Cardiac fibroblast (primary cell): Measurements from ENCODE around the gene MAOB.
A peak's percentile ranks its signal among the peaks of the same experiment; 100 is the strongest.

Experiments
- DNase-seq, 2 donors: peaks; one replicate each; pipeline versions ENCODE4 v3.0.0 to v3.0.0-alpha.2; 2010; ENCODE audit warnings: low read depth in 2 of 2
- H3K4me3 ChIP-seq, 2 donors: replicated peaks in 1 of 2; 1 replicate in 1 of 2; 2 replicates in 1 of 2; pipeline ENCODE4 v1.5.1; 2011; ENCODE audit warnings: low read depth in 2 of 2, low read length in 2 of 2, mild to moderate bottlenecking in 2 of 2, moderate library complexity in 1 of 2
- TF ChIP-seq, protein P1 (sequence below): IDR thresholded peaks from one replicate; pipeline ENCODE4 v1.5.1; 2011; ENCODE audit warnings: low read depth, mild to moderate bottlenecking, low read length, inconsistent platforms

MAOB gene

DNA sequence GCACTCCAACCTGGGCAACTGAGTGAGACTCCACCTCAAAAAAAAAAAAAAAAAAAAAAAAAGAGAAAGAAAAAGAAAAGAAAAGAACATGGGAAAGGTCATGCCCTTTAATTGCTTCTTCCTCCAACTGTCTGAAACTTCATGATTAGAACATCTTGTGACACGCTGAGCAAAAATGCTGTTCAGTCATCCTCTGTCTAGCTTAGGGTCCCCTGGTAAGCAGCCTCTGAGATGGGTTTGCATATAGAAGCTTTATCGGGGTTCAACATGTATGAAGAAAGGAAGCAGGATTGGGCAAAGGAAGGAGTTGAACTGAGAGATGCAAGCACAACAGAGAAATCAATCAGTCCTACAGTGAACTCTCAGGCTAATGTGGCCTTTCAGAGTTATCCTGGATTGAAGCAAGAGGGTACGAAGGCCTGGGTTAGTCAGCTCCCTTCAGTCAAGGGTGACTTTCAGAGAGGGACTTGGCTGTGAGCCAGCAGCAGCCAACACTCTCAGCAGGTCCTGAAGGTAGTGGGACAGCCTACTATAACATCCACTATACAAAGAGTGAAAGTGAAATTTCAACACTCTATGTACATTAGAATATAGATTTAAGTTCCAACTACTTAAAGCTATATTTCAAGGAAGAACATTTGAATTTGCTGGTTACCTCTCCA, 11.4 kb downstream of the MAOB start:
- H3K4me3 ChIP-seq: no peak overlapping the region
- TF ChIP-seq, protein P1, sequence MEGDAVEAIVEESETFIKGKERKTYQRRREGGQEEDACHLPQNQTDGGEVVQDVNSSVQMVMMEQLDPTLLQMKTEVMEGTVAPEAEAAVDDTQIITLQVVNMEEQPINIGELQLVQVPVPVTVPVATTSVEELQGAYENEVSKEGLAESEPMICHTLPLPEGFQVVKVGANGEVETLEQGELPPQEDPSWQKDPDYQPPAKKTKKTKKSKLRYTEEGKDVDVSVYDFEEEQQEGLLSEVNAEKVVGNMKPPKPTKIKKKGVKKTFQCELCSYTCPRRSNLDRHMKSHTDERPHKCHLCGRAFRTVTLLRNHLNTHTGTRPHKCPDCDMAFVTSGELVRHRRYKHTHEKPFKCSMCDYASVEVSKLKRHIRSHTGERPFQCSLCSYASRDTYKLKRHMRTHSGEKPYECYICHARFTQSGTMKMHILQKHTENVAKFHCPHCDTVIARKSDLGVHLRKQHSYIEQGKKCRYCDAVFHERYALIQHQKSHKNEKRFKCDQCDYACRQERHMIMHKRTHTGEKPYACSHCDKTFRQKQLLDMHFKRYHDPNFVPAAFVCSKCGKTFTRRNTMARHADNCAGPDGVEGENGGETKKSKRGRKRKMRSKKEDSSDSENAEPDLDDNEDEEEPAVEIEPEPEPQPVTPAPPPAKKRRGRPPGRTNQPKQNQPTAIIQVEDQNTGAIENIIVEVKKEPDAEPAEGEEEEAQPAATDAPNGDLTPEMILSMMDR: no peak
- no peak for DNase-seq

DNA sequence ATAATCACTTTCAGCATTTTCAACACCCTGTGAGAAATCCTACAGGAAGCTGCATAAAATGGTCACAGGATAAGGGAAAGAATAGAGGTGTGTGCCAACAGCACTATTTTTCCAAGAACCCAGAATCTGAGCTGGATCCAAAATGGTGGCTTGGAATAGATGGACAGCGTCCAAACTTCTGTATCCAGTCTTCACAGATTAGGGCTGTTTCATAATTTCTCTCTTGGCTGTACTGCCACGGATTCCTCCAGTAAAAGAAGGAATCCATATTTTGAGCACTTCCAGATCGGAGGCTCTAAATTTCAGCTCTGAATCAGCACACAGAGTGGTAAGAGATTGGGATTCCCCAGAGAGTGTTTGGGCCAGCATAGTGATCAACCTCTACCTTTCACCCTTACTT, 12.2 kb downstream of the MAOB start:
- TF ChIP-seq, protein P1: no peak
- peak in 1 of 2 donors; percentile 75 for DNase-seq
- H3K4me3 ChIP-seq: no peak overlapping the region

DNA sequence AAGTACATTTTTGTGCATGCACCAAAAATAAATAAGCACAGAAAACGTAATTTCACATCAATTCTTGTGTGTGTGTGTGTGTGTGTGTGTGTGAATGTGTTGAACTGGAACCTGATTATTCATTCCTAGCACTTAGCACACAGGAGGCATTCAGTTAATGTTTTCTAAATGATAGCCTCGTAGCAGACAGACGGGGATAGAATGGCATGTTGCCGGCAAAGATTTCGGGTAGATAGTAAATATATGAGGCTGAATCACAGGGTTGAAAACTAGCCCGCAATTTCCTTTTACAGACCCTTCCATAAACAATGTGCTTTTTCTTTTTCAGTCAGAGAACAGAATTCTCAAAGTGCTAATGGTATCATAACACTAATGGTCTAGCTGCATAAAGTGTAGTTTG, 13.5 kb downstream of the MAOB start:
- no peak for DNase-seq
- H3K4me3 ChIP-seq: no peak overlapping the region
- TF ChIP-seq, protein P1: no peak

DNA sequence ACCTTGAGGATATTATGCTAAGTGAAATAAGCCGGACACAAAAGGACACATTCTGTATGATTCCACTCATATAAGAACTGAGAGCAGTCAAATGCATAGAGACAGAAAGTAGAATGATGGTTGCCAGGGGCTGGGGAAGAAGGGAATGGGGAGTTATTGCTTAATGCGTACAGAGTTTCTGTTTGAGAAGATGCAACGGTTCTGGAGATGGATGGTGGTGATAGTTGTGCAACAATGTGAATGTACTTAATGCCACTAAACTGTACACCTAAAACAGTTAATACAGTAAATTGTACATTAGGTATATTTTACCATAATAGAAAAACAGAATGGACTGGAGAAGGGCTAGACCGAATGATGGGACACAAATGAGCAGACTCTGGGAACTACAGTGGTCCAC, 15.8 kb downstream of the MAOB start:
- TF ChIP-seq, protein P1: no peak
- H3K4me3 ChIP-seq: no peak overlapping the region
- DNase-seq: no peak

DNA sequence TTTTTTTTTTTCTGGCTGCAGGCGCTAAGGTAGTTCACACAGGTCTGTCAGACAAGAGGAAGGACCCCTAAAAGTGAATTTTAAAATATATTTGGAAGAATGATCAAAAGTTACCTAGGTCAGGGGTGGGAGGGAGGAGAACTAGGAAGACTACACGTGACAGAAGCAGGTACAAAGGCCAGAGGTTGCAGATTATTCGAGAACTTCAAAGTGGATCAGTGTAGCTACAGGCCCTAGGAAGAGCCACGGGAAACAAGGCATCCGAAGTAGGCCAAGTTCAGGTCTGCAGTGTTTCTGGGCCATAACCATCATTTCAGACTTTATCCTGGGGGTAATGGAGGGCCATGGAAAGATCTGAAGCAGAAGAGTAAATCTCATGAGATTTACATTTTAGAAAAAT, 16.5 kb downstream of the MAOB start:
- DNase-seq: no peak
- TF ChIP-seq, protein P1: no peak
- H3K4me3 ChIP-seq: no peak overlapping the region

DNA sequence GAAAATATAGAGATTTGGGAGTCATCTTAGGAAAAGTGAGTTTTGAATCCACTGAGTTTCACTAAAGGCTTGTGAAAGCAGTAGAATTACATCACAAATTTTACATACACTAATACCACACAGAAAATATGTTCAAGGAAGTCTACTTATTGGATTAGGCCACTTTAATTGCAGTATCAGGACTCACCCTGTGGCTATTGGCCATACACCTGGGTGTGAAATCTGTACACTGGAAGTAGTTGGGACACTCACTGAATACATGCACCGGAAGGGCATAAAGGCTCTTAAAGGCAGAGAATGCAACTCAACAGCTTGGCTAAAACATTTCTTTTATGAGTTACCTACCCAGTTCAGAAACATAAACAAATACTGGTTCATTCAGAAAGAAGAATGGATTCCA, 19.8 kb downstream of the MAOB start:
- DNase-seq: no peak
- TF ChIP-seq, protein P1: no peak
- H3K4me3 ChIP-seq: no peak overlapping the region

DNA sequence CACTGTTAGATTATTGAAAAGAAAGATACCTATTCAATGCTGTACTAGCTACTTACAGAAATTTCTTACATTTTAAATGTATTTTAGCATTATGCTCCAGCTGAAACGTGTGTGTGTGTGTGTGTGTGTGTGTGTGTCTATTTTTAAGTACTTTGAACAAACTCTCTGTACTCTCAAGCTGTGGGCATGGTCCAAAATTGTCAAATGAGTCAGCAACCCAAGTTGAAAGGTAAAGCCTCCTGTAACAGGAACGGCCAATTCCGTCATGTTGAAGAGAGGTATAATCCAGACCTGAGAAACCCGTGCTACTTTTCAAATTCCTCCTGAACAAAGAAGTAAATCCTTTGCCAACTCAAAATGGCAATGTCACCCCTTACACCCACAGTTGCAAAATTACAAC, 20.5 kb downstream of the MAOB start:
- no peak for DNase-seq
- H3K4me3 ChIP-seq: no peak overlapping the region
- TF ChIP-seq, protein P1: no peak
